Neural crest cell (in vitro differentiated cells): Measurements from ENCODE around the gene CST11. TPM values are rescaled to one million over a fixed set of nuclear protein-coding genes. Genes with fewer than 3 reads are reported as not detected.

Experiments used
- DNase-seq: peaks from one replicate; pipeline ENCODE4 v3.0.0; 2021; ENCODE audit warnings: low read depth, mixed read lengths, low spot score
- H3K27ac Mint-ChIP-seq: one replicate; pipeline ENCODE4 v1.8.0; 2021; ENCODE audit warnings: mild to moderate bottlenecking, mixed read lengths; ENCODE audit not compliant: unreplicated experiment
- H3K27me3 Mint-ChIP-seq: 2 replicates; pipeline ENCODE4 v1.8.0; 2021; ENCODE audit warnings: low read depth, mild to moderate bottlenecking, mixed read lengths
- H3K36me3 Mint-ChIP-seq: 2 replicates; pipeline ENCODE4 v1.8.0; 2021; ENCODE audit warnings: low read depth, mild to moderate bottlenecking, mixed read lengths
- H3K4me1 Mint-ChIP-seq: 2 replicates; pipeline ENCODE4 v1.8.0; 2021; ENCODE audit warnings: mixed read lengths
- H3K4me3 Mint-ChIP-seq: one replicate; pipeline ENCODE4 v1.8.0; 2021; ENCODE audit warnings: mild to moderate bottlenecking, mixed read lengths
- H3K9me3 Mint-ChIP-seq: 2 replicates; pipeline ENCODE4 v1.8.0; 2021; ENCODE audit warnings: mixed read lengths
- CTCF ChIP-seq: fragments of 200-600 bp; sonication (generic); conservative IDR thresholded peaks from 2 replicates; pipeline ENCODE4 v1.5.0; 2021; ENCODE audit warnings: antibody characterized with exemption, mild to moderate bottlenecking
- total RNA-seq: library from RNA; stranded (reverse); gene quantifications from 2 replicates; pipeline ENCODE4 v1.2.1, GENCODE V29; 2021

Gene CST11
- total RNA-seq, 1 donor from 2014 or later: not detected

GRCh38 chr20:23459461-23460150, 6.9 kb upstream of the CST11 start:
- Mint-ChIP-seq H3K36me3 (no peaks in the 10 kb centered on the region), H3K27ac (no peak overlapping the region), H3K27me3 (peaks cover 3% of the 10 kb centered on the region), H3K9me3 (no peaks in the 10 kb centered on the region), H3K4me1 (no peaks in the 10 kb centered on the region), H3K4me3 (no peak overlapping the region)
- DNase-seq: no peak
- no peak for TF ChIP-seq CTCF

GRCh38 chr20:23456873-23457272, 4.2 kb upstream of the CST11 start:
- H3K9me3 Mint-ChIP-seq: no peaks in the 10 kb centered on the region
- H3K27ac Mint-ChIP-seq: no peak overlapping the region
- TF ChIP-seq CTCF: no peak
- DNase-seq: no peak
- H3K4me3 Mint-ChIP-seq: no peak overlapping the region
- H3K27me3 Mint-ChIP-seq: peaks cover 2% of the 10 kb centered on the region
- H3K4me1 Mint-ChIP-seq: no peaks in the 10 kb centered on the region
- H3K36me3 Mint-ChIP-seq: no peaks in the 10 kb centered on the region

- Mint-ChIP-seq H3K4me1 (no peaks in the 10 kb centered on the region), H3K27ac (no peak overlapping the region), H3K27me3 (no peaks in the 10 kb centered on the region), H3K36me3 (no peaks in the 10 kb centered on the region), H3K9me3 (no peaks in the 10 kb centered on the region), H3K4me3 (no peak overlapping the region)
- DNase-seq: no peak
- no peak for TF ChIP-seq CTCF
Measured at GRCh38 chr20:23456409-23456808, 3.7 kb upstream of the CST11 start.

GRCh38 chr20:23455639-23456038, 3.0 kb upstream of the CST11 start:
- peaks cover 3% of the 10 kb centered on the region for H3K4me1 Mint-ChIP-seq
- H3K4me3 Mint-ChIP-seq: no peak overlapping the region
- TF ChIP-seq CTCF: no peak
- no peaks in the 10 kb centered on the region for H3K36me3 Mint-ChIP-seq
- peaks cover 3% of the 10 kb centered on the region for H3K27me3 Mint-ChIP-seq
- H3K27ac Mint-ChIP-seq: no peak overlapping the region
- no peaks in the 10 kb centered on the region for H3K9me3 Mint-ChIP-seq
- no peak for DNase-seq

- no peak overlapping the region for H3K27ac Mint-ChIP-seq
- no peak for DNase-seq
- no peaks in the 10 kb centered on the region for H3K9me3 Mint-ChIP-seq
- no peaks in the 10 kb centered on the region for H3K36me3 Mint-ChIP-seq
- H3K27me3 Mint-ChIP-seq: peaks cover 3% of the 10 kb centered on the region
- peaks cover 3% of the 10 kb centered on the region for H3K4me1 Mint-ChIP-seq
- no peak for TF ChIP-seq CTCF
- H3K4me3 Mint-ChIP-seq: no peak overlapping the region
Measured at GRCh38 chr20:23454816-23455215, 2.1 kb upstream of the CST11 start.
